ENCODE data around the gene CBX3. TPM values are rescaled to one million over a fixed set of nuclear protein-coding genes. Genes with fewer than 3 reads are reported as not detected.

Gene CBX3
- polyA plus RNA-seq, 1 donor, result 214 TPM

GRCh38 chr7:26200444-26201246 lies 900 bp upstream of the CBX3 start, which contains the start of gene HNRNPA2B1:
TSS of gene HNRNPA2B1 (minus strand) at chr7:26200746. CDS start at chr7:26200577, 169 bp downstream.
- H3K4me3 ChIP-seq (ENCODE audit: low read length), result peak within 1 kb of the TSS; percentile 78
- no CpG with 5 or more reads among the region's 71 CpGs for WGBS (ENCODE audit: insufficient coverage, low lambda C conversion rate)
- no peaks in the 10 kb centered on the region for H3K27me3 ChIP-seq (ENCODE audit: control insufficient read depth, insufficient read depth, low read length)
- H3K36me3 ChIP-seq (ENCODE audit: control insufficient read depth, insufficient read depth, low read length), result peaks cover 23% of the 10 kb centered on the region
- peak; percentile 98 to 100 for DNase-seq
- H3K4me1 ChIP-seq (ENCODE audit: control insufficient read depth, insufficient read depth, low read length), result peaks cover 17% of the 10 kb centered on the region
- peak within 1 kb of the TSS; percentile 96 for H3K27ac ChIP-seq (ENCODE audit: low read length)
- no peaks in the 10 kb centered on the region for H3K9me3 ChIP-seq (ENCODE audit: control insufficient read depth, low read depth, low read length)

- H3K4me3 ChIP-seq (ENCODE audit: low read length), result peak overlapping the region; percentile 78
- peaks cover 18% of the 10 kb centered on the region for H3K36me3 ChIP-seq (ENCODE audit: control insufficient read depth, insufficient read depth, low read length)
- WGBS (ENCODE audit: insufficient coverage, low lambda C conversion rate), result no CpG with 5 or more reads among the region's 68 CpGs
- peak; percentile 40 to 71 for DNase-seq
- peak overlapping the region; percentile 96 for H3K27ac ChIP-seq (ENCODE audit: low read length)
- peaks cover under 1% of the 10 kb centered on the region for H3K4me1 ChIP-seq (ENCODE audit: control insufficient read depth, insufficient read depth, low read length)
- H3K9me3 ChIP-seq (ENCODE audit: control insufficient read depth, low read depth, low read length), result no peaks in the 10 kb centered on the region
- H3K27me3 ChIP-seq (ENCODE audit: control insufficient read depth, insufficient read depth, low read length), result no peaks in the 10 kb centered on the region
Measured at GRCh38 chr7:26202019-26202990, 760 bp downstream of the CBX3 start.

- WGBS (ENCODE audit: insufficient coverage, low lambda C conversion rate), result 7% methylated on average over 2 of the region's 2 CpGs
- no peak for DNase-seq
- Histone ChIP-seq H3K27me3 (ENCODE audit: control insufficient read depth, insufficient read depth, low read length) (no peaks in the 10 kb centered on the region), H3K36me3 (ENCODE audit: control insufficient read depth, insufficient read depth, low read length) (peaks cover 21% of the 10 kb centered on the region), H3K4me3 (ENCODE audit: low read length) (peak overlapping the region; percentile 78), H3K4me1 (ENCODE audit: control insufficient read depth, insufficient read depth, low read length) (no peaks in the 10 kb centered on the region), H3K27ac (ENCODE audit: low read length) (peak overlapping the region; percentile 87), H3K9me3 (ENCODE audit: control insufficient read depth, low read depth, low read length) (no peaks in the 10 kb centered on the region)
Measured at GRCh38 chr7:26203016-26203415, 1.5 kb downstream of the CBX3 start.

- Histone ChIP-seq H3K27ac (ENCODE audit: low read length) (no peak overlapping the region), H3K9me3 (ENCODE audit: control insufficient read depth, low read depth, low read length) (no peaks in the 10 kb centered on the region), H3K4me1 (ENCODE audit: control insufficient read depth, insufficient read depth, low read length) (no peaks in the 10 kb centered on the region), H3K27me3 (ENCODE audit: control insufficient read depth, insufficient read depth, low read length) (no peaks in the 10 kb centered on the region), H3K4me3 (ENCODE audit: low read length) (no peak overlapping the region), H3K36me3 (ENCODE audit: control insufficient read depth, insufficient read depth, low read length) (peaks cover 50% of the 10 kb centered on the region)
- no peak for DNase-seq
- WGBS (ENCODE audit: insufficient coverage, low lambda C conversion rate), result no CpG with 5 or more reads among the region's 5 CpGs
Measured at GRCh38 chr7:26208040-26208439, 6.5 kb downstream of the CBX3 start.

- peaks cover 28% of the 10 kb centered on the region for H3K36me3 ChIP-seq (ENCODE audit: control insufficient read depth, insufficient read depth, low read length)
- H3K4me3 ChIP-seq (ENCODE audit: low read length), result no peak overlapping the region
- H3K27me3 ChIP-seq (ENCODE audit: control insufficient read depth, insufficient read depth, low read length), result no peaks in the 10 kb centered on the region
- no peak for DNase-seq
- 83% methylated on average over 2 of the region's 2 CpGs for WGBS (ENCODE audit: insufficient coverage, low lambda C conversion rate)
- no peaks in the 10 kb centered on the region for H3K9me3 ChIP-seq (ENCODE audit: control insufficient read depth, low read depth, low read length)
- no peaks in the 10 kb centered on the region for H3K4me1 ChIP-seq (ENCODE audit: control insufficient read depth, insufficient read depth, low read length)
- H3K27ac ChIP-seq (ENCODE audit: low read length), result no peak overlapping the region
Measured at GRCh38 chr7:26212921-26213718, 11.6 kb downstream of the CBX3 start.

- no peak for DNase-seq
- WGBS (ENCODE audit: insufficient coverage, low lambda C conversion rate), result 60% methylated on average over 1 of the region's 5 CpGs
Measured at GRCh38 chr7:26213807-26214515, 12.4 kb downstream of the CBX3 start.

GRCh38 chr7:26216049-26216448 lies 14.5 kb downstream of the CBX3 start:
- peaks cover 5% of the 10 kb centered on the region for H3K36me3 ChIP-seq (ENCODE audit: control insufficient read depth, insufficient read depth, low read length)
- no peak for DNase-seq
- H3K27ac ChIP-seq (ENCODE audit: low read length), result no peak overlapping the region
- no CpG with 5 or more reads among the region's 2 CpGs for WGBS (ENCODE audit: insufficient coverage, low lambda C conversion rate)
- H3K4me1 ChIP-seq (ENCODE audit: control insufficient read depth, insufficient read depth, low read length), result no peaks in the 10 kb centered on the region
- H3K27me3 ChIP-seq (ENCODE audit: control insufficient read depth, insufficient read depth, low read length), result no peaks in the 10 kb centered on the region
- H3K9me3 ChIP-seq (ENCODE audit: control insufficient read depth, low read depth, low read length), result no peaks in the 10 kb centered on the region
- no peak overlapping the region for H3K4me3 ChIP-seq (ENCODE audit: low read length)

More at GRCh38 chr7:26213807-26214515, 12.4 kb downstream of the CBX3 start:
- H3K4me3 ChIP-seq (ENCODE audit: low read length), result no peak overlapping the region
- no peaks in the 10 kb centered on the region for H3K27me3 ChIP-seq (ENCODE audit: control insufficient read depth, insufficient read depth, low read length)
- H3K27ac ChIP-seq (ENCODE audit: low read length), result no peak overlapping the region
- no peaks in the 10 kb centered on the region for H3K9me3 ChIP-seq (ENCODE audit: control insufficient read depth, low read depth, low read length)
- H3K4me1 ChIP-seq (ENCODE audit: control insufficient read depth, insufficient read depth, low read length), result no peaks in the 10 kb centered on the region
- peaks cover 23% of the 10 kb centered on the region for H3K36me3 ChIP-seq (ENCODE audit: control insufficient read depth, insufficient read depth, low read length)

GRCh38 chr7:26224359-26224758 lies 22.8 kb downstream of the CBX3 start:
- no peak overlapping the region for H3K27ac ChIP-seq (ENCODE audit: low read length)
- H3K36me3 ChIP-seq (ENCODE audit: control insufficient read depth, insufficient read depth, low read length), result no peaks in the 10 kb centered on the region
- no peaks in the 10 kb centered on the region for H3K4me1 ChIP-seq (ENCODE audit: control insufficient read depth, insufficient read depth, low read length)
- no peak for DNase-seq
- no peak overlapping the region for H3K4me3 ChIP-seq (ENCODE audit: low read length)
- H3K9me3 ChIP-seq (ENCODE audit: control insufficient read depth, low read depth, low read length), result no peaks in the 10 kb centered on the region
- H3K27me3 ChIP-seq (ENCODE audit: control insufficient read depth, insufficient read depth, low read length), result no peaks in the 10 kb centered on the region
- no CpG with 5 or more reads among the region's 5 CpGs for WGBS (ENCODE audit: insufficient coverage, low lambda C conversion rate)

GRCh38 chr7:26227987-26228386 lies 26.4 kb downstream of the CBX3 start:
- Histone ChIP-seq H3K4me3 (ENCODE audit: low read length) (no peak overlapping the region), H3K27me3 (ENCODE audit: control insufficient read depth, insufficient read depth, low read length) (no peaks in the 10 kb centered on the region), H3K4me1 (ENCODE audit: control insufficient read depth, insufficient read depth, low read length) (no peaks in the 10 kb centered on the region), H3K9me3 (ENCODE audit: control insufficient read depth, low read depth, low read length) (no peaks in the 10 kb centered on the region), H3K27ac (ENCODE audit: low read length) (no peak overlapping the region), H3K36me3 (ENCODE audit: control insufficient read depth, insufficient read depth, low read length) (no peaks in the 10 kb centered on the region)
- 83% methylated on average over 1 of the region's 2 CpGs for WGBS (ENCODE audit: insufficient coverage, low lambda C conversion rate)
- DNase-seq, result no peak
